ENCODE results near the gene FBXW9.

GRCh38 chr19:12664406-12665280 lies 31.8 kb downstream of the FBXW9 start:
- TF ChIP-seq POLR2A (IDR thresholded peaks at IDR 0.05): no peak
- TF ChIP-seq CTCF (IDR thresholded peaks at IDR 0.05): no peak
- TF ChIP-seq EP300 (IDR thresholded peaks at IDR 0.05): no peak
